ENCODE measurements around the gene OTUD4. TPM values are rescaled to one million over a fixed set of nuclear protein-coding genes. Genes with fewer than 3 reads are reported as not detected.

The OTUD4 gene
- total RNA-seq, 1 donor from 2014 or later: 47.4 TPM

DNA sequence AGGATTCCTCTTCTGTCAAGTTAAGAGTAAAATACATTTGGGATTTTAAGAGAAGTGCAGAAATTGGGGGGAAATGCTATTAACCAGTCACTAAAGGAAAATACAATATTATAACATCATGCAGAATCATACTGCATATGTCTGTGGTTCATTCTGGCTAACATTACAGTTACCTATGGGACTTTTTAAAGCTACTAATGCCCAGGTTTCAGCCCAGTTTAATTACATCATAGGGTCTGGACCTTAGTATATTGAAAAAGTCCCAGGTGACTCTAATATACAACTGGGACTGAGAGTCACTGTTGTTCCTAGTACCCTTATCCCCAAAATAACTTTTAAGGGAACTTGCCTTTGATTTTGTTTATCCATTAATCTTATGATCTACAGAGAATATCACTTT, 72.3 kb downstream of the OTUD4 start:
- peaks cover 66% of the 10 kb centered on the region for H3K36me3 ChIP-seq (ENCODE audit: insufficient read depth, low read length)
- no peak overlapping the region for H3K9ac ChIP-seq (ENCODE audit: low read length)
- Mint-ChIP-seq H3K27ac (ENCODE audit: unreplicated experiment) (no peak overlapping the region), H3K4me1 (ENCODE audit: low read depth, unreplicated experiment) (no peaks in the 10 kb centered on the region), H3K27me3 (ENCODE audit: low read depth, unreplicated experiment) (no peaks in the 10 kb centered on the region), H3K4me3 (ENCODE audit: unreplicated experiment) (no peak overlapping the region), H3K36me3 (ENCODE audit: low read depth, unreplicated experiment) (peaks cover 11% of the 10 kb centered on the region), H3K9me3 (ENCODE audit: unreplicated experiment) (no peaks in the 10 kb centered on the region)
- H3K4me3 ChIP-seq (ENCODE audit: insufficient read depth, low read depth, low read length): no peak overlapping the region
- peaks cover 52% of the 10 kb centered on the region for H3K79me2 ChIP-seq (ENCODE audit: insufficient read depth, low read length)
- H3K27me3 ChIP-seq (ENCODE audit: insufficient read depth, low read length): no peaks in the 10 kb centered on the region
- H3K4me1 ChIP-seq (ENCODE audit: insufficient read depth, low read length): no peaks in the 10 kb centered on the region
- no peak overlapping the region for H2AFZ ChIP-seq (ENCODE audit: low read depth, low read length)
- H4K20me1 ChIP-seq (ENCODE audit: insufficient read depth, low read length): peaks cover 13% of the 10 kb centered on the region
- no peak overlapping the region for H3K4me2 ChIP-seq (ENCODE audit: low read length)
- TF ChIP-seq, protein P1, sequence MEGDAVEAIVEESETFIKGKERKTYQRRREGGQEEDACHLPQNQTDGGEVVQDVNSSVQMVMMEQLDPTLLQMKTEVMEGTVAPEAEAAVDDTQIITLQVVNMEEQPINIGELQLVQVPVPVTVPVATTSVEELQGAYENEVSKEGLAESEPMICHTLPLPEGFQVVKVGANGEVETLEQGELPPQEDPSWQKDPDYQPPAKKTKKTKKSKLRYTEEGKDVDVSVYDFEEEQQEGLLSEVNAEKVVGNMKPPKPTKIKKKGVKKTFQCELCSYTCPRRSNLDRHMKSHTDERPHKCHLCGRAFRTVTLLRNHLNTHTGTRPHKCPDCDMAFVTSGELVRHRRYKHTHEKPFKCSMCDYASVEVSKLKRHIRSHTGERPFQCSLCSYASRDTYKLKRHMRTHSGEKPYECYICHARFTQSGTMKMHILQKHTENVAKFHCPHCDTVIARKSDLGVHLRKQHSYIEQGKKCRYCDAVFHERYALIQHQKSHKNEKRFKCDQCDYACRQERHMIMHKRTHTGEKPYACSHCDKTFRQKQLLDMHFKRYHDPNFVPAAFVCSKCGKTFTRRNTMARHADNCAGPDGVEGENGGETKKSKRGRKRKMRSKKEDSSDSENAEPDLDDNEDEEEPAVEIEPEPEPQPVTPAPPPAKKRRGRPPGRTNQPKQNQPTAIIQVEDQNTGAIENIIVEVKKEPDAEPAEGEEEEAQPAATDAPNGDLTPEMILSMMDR (IDR thresholded peaks at IDR 0.05; ENCODE audit: insufficient read depth, low read depth, low read length): no peak
- TF ChIP-seq EZH2 (IDR thresholded peaks at IDR 0.05; ENCODE audit: insufficient read depth, low read length): no peak
- no peaks in the 10 kb centered on the region for H3K9me3 ChIP-seq (ENCODE audit: insufficient read depth, low read depth, low read length)
- no peak for DNase-seq (ENCODE audit: low read depth)
- no peak for FAIRE-seq
- H3K27ac ChIP-seq (ENCODE audit: low read depth, low read length): no peak overlapping the region

DNA sequence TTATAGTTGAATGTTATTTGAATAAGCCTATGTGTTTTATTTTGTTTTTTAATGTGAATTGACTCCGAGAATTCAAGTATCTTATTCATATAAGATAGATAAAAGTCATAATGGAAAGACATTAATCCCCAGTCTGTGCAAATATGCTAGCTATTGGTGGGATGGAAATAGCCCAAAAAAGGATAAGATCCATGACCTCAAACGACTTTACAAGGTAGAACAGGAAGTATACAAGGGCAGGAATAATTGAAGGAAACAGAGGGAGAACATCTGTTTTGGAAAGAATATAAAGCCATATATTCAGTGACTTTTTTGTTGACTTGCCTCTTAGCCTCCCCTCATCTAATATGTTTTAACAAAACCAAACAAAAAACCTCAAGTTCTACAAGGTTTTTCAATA, 73.3 kb downstream of the OTUD4 start:
- H3K36me3 ChIP-seq (ENCODE audit: insufficient read depth, low read length): peaks cover 59% of the 10 kb centered on the region
- H4K20me1 ChIP-seq (ENCODE audit: insufficient read depth, low read length): peaks cover 21% of the 10 kb centered on the region
- peaks cover 62% of the 10 kb centered on the region for H3K79me2 ChIP-seq (ENCODE audit: insufficient read depth, low read length)
- no peaks in the 10 kb centered on the region for H3K9me3 ChIP-seq (ENCODE audit: insufficient read depth, low read depth, low read length)
- H3K27me3 ChIP-seq (ENCODE audit: insufficient read depth, low read length): no peaks in the 10 kb centered on the region
- H3K4me3 Mint-ChIP-seq (ENCODE audit: unreplicated experiment): no peak overlapping the region
- no peak overlapping the region for H3K4me3 ChIP-seq (ENCODE audit: insufficient read depth, low read depth, low read length)
- no peaks in the 10 kb centered on the region for H3K9me3 Mint-ChIP-seq (ENCODE audit: unreplicated experiment)
- no peaks in the 10 kb centered on the region for H3K4me1 ChIP-seq (ENCODE audit: insufficient read depth, low read length)
- H3K27ac Mint-ChIP-seq (ENCODE audit: unreplicated experiment): no peak overlapping the region
- H3K4me2 ChIP-seq (ENCODE audit: low read length): no peak overlapping the region
- no peaks in the 10 kb centered on the region for H3K27me3 Mint-ChIP-seq (ENCODE audit: low read depth, unreplicated experiment)
- no peak overlapping the region for H3K27ac ChIP-seq (ENCODE audit: low read depth, low read length)
- TF ChIP-seq, protein P1 (IDR thresholded peaks at IDR 0.05; ENCODE audit: insufficient read depth, low read depth, low read length): no peak
- no peak for TF ChIP-seq EZH2 (IDR thresholded peaks at IDR 0.05; ENCODE audit: insufficient read depth, low read length)
- H3K36me3 Mint-ChIP-seq (ENCODE audit: low read depth, unreplicated experiment): peaks cover 8% of the 10 kb centered on the region
- FAIRE-seq (no peak), DNase-seq (ENCODE audit: low read depth) (no peak)
- H3K9ac ChIP-seq (ENCODE audit: low read length): no peak overlapping the region
- H3K4me1 Mint-ChIP-seq (ENCODE audit: low read depth, unreplicated experiment): no peaks in the 10 kb centered on the region
- no peak overlapping the region for H2AFZ ChIP-seq (ENCODE audit: low read depth, low read length)

DNA sequence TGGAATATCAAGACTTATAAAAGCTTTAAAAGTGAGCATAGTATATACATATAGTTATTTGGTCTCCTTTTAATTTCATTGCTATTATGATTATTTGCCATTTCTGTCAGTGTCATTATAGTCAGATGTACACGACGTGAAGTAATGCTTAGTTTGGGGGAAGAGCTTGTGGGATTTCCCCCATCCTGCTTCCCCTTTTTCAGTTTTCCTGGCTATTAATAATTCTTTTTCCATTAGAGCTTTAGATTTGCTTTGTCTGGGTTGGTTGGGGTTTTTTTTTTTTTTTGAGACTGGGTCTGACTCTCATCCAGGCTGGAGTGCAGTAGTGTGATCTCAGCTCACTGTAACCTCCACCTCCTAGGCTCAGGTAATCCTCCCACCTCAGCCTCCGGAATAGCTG, 76.9 kb downstream of the OTUD4 start:
- H3K27me3 Mint-ChIP-seq (ENCODE audit: low read depth, unreplicated experiment): no peaks in the 10 kb centered on the region
- Histone ChIP-seq H3K9me3 (ENCODE audit: insufficient read depth, low read depth, low read length) (no peaks in the 10 kb centered on the region), H3K79me2 (ENCODE audit: insufficient read depth, low read length) (peaks cover 93% of the 10 kb centered on the region), H4K20me1 (ENCODE audit: insufficient read depth, low read length) (peaks cover 41% of the 10 kb centered on the region), H3K27ac (ENCODE audit: low read depth, low read length) (no peak overlapping the region), H3K4me1 (ENCODE audit: insufficient read depth, low read length) (no peaks in the 10 kb centered on the region), H3K4me3 (ENCODE audit: insufficient read depth, low read depth, low read length) (no peak overlapping the region), H3K36me3 (ENCODE audit: insufficient read depth, low read length) (peaks cover 34% of the 10 kb centered on the region), H2AFZ (ENCODE audit: low read depth, low read length) (no peak overlapping the region), H3K27me3 (ENCODE audit: insufficient read depth, low read length) (no peaks in the 10 kb centered on the region), H3K4me2 (ENCODE audit: low read length) (no peak overlapping the region), H3K9ac (ENCODE audit: low read length) (no peak overlapping the region)
- TF ChIP-seq, protein P1 (IDR thresholded peaks at IDR 0.05; ENCODE audit: insufficient read depth, low read depth, low read length): no peak
- no peaks in the 10 kb centered on the region for H3K36me3 Mint-ChIP-seq (ENCODE audit: low read depth, unreplicated experiment)
- H3K4me1 Mint-ChIP-seq (ENCODE audit: low read depth, unreplicated experiment): peaks cover 2% of the 10 kb centered on the region
- FAIRE-seq (no peak), DNase-seq (ENCODE audit: low read depth) (no peak)
- no peak overlapping the region for H3K4me3 Mint-ChIP-seq (ENCODE audit: unreplicated experiment)
- no peaks in the 10 kb centered on the region for H3K9me3 Mint-ChIP-seq (ENCODE audit: unreplicated experiment)
- H3K27ac Mint-ChIP-seq (ENCODE audit: unreplicated experiment): no peak overlapping the region
